ENCODE measurements around the gene EML6. TPM values are rescaled to one million over a fixed set of nuclear protein-coding genes. Genes with fewer than 3 reads are reported as not detected.

EML6 gene
- total RNA-seq, 1 donor from 2014 or later = 0.63 TPM

DNA sequence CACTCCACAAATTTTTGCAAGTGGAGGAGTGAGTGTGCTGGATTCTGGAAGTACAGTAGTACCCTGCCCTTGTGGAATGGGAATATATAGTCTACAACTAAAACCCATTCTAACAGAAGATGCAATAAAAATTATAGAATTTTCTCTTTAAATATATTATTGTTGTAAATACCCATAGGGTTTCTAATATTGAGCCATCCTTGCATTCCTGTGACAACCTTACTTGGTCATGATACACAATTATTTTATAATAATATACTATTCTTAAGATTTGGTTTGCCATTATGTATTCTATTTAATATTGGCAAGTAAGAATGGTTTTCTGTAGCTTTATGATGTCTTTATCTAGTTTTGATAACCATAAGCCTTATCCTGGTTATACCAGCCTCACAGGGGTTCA, 52.2 kb downstream of the EML6 start:
- Histone ChIP-seq H3K4me3 (ENCODE audit: low read depth, low read length) (no peak overlapping the region), H3K27me3 (ENCODE audit: control insufficient read depth, insufficient read depth, low read length) (no peaks in the 10 kb centered on the region), H3K36me3 (ENCODE audit: control insufficient read depth, insufficient read depth, low read length) (no peaks in the 10 kb centered on the region)
- no peak for DNase-seq (ENCODE audit: low read depth)
- TF ChIP-seq, protein P1, sequence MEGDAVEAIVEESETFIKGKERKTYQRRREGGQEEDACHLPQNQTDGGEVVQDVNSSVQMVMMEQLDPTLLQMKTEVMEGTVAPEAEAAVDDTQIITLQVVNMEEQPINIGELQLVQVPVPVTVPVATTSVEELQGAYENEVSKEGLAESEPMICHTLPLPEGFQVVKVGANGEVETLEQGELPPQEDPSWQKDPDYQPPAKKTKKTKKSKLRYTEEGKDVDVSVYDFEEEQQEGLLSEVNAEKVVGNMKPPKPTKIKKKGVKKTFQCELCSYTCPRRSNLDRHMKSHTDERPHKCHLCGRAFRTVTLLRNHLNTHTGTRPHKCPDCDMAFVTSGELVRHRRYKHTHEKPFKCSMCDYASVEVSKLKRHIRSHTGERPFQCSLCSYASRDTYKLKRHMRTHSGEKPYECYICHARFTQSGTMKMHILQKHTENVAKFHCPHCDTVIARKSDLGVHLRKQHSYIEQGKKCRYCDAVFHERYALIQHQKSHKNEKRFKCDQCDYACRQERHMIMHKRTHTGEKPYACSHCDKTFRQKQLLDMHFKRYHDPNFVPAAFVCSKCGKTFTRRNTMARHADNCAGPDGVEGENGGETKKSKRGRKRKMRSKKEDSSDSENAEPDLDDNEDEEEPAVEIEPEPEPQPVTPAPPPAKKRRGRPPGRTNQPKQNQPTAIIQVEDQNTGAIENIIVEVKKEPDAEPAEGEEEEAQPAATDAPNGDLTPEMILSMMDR (IDR thresholded peaks at IDR 0.05; ENCODE audit: insufficient read depth, low read length, poor library complexity, severe bottlenecking) = no peak

DNA sequence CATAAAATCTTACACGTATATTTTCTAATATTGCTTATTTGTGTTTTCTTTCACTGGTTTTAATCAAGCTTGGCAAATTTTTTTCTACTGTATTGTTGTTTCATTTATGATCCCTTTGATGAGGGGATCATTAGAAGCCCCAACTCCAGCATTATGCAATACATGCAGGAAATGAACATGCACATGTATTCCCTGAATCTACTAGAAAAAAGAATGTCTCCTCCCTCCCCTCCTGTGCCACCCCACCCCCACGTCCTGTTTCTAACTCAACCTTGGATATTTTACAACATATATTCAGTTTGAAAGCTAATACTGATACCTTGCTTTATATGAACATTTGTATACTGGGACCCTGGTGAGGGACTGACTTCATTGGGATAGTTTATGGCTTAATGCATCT, 53.0 kb downstream of the EML6 start:
- DNase-seq (ENCODE audit: low read depth) = no peak
- H3K36me3 ChIP-seq (ENCODE audit: control insufficient read depth, insufficient read depth, low read length) = no peaks in the 10 kb centered on the region
- no peaks in the 10 kb centered on the region for H3K27me3 ChIP-seq (ENCODE audit: control insufficient read depth, insufficient read depth, low read length)
- TF ChIP-seq, protein P1 (IDR thresholded peaks at IDR 0.05; ENCODE audit: insufficient read depth, low read length, poor library complexity, severe bottlenecking) = no peak
- no peak overlapping the region for H3K4me3 ChIP-seq (ENCODE audit: low read depth, low read length)

DNA sequence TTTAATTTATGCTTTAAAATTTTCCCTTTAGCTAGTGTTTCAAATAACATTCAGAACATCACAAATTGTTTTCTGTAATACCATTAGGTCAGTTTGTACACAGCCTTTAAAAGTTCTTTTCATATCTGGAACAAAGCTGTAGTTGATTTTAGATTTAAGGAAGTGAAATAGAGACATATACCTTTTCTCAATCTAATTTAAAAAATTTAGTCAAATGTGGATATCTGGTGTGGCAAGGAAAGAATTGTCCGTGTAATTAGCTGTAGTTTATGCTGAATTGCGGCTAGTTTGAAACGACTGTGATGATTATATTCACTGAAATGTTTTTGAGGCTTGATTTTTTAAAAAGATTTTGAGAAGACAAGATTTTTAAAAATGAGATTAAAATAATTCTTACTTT, 59.9 kb downstream of the EML6 start:
- H3K36me3 ChIP-seq (ENCODE audit: control insufficient read depth, insufficient read depth, low read length) = no peaks in the 10 kb centered on the region
- H3K27me3 ChIP-seq (ENCODE audit: control insufficient read depth, insufficient read depth, low read length) = no peaks in the 10 kb centered on the region
- DNase-seq (ENCODE audit: low read depth) = no peak
- no peak overlapping the region for H3K4me3 ChIP-seq (ENCODE audit: low read depth, low read length)
- TF ChIP-seq, protein P1 (IDR thresholded peaks at IDR 0.05; ENCODE audit: insufficient read depth, low read length, poor library complexity, severe bottlenecking) = no peak

DNA sequence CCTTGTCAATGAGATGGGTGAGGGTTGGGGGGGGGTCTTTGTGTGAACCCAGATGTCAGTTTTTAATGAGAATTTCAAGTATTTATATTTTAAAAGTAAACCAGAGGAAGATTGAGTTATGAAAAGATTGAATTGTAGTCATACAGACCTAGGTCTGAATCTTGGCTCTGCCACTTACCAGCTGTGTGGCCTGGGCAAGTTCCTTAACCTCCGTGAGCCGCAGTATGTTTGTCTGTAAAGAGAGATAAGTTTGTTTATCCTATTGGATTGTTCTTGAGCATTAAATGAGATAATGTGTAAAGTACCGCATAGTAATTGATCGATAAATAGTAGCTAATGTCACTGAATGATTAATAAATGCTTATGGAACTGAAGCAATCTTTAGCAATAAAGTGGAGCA, 63.8 kb downstream of the EML6 start:
- TF ChIP-seq, protein P1 (IDR thresholded peaks at IDR 0.05; ENCODE audit: insufficient read depth, low read length, poor library complexity, severe bottlenecking) = no peak
- Histone ChIP-seq H3K27me3 (ENCODE audit: control insufficient read depth, insufficient read depth, low read length) (no peaks in the 10 kb centered on the region), H3K4me3 (ENCODE audit: low read depth, low read length) (no peak overlapping the region), H3K36me3 (ENCODE audit: control insufficient read depth, insufficient read depth, low read length) (no peaks in the 10 kb centered on the region)
- DNase-seq (ENCODE audit: low read depth) = no peak

DNA sequence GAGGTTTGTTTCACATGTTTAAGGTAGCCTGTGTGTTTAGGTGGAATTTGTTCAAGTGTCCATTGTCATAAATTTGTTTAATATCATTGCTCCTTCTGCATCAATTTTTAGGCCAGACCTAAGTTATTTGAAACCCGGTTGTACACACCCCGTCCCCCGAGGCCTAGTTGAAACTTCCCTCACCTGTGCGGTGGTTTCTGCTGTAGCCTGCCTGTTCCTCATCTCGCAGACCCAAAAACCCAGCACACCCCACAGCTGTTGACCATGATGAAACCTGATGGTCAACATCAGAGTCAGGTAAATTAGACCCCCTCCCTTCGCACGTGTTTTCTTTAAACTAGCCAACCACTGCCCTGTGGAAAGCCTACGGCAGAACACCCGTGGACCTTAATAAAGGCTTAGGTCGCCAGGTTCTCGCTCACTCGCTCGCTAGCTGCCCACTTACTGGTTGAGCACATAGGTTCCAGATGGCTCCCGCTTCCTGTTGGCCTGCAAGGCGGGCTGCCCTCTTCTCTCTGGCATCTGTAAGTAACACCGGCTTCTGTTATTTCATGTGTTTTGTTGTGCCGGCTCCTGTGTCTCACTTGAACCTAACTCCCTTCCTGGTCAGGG, 64.4 kb downstream of the EML6 start:
- no peak for DNase-seq (ENCODE audit: low read depth)
- Histone ChIP-seq H3K27me3 (ENCODE audit: control insufficient read depth, insufficient read depth, low read length) (no peaks in the 10 kb centered on the region), H3K4me3 (ENCODE audit: low read depth, low read length) (no peak overlapping the region), H3K36me3 (ENCODE audit: control insufficient read depth, insufficient read depth, low read length) (no peaks in the 10 kb centered on the region)
- TF ChIP-seq, protein P1 (IDR thresholded peaks at IDR 0.05; ENCODE audit: insufficient read depth, low read length, poor library complexity, severe bottlenecking) = no peak

DNA sequence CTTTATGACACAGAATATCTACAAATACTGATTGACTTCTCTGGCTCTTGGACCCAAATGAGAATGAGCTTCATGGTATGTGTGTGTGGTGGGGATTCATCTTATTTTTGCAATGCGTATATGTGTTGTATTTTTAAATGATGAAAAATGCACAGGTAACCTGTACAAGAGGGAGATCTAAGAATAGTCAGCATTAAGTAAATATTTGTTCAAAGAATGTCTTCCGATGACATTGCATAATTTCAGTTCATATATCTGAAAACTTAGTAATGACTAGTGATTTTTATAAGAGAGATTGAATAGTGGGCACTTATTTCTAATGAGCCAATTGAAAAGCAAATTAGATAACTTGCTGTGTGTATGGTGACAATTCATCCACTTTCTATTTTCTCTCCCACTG, 66.4 kb downstream of the EML6 start:
- TF ChIP-seq, protein P1 (IDR thresholded peaks at IDR 0.05; ENCODE audit: insufficient read depth, low read length, poor library complexity, severe bottlenecking) = no peak
- Histone ChIP-seq H3K36me3 (ENCODE audit: control insufficient read depth, insufficient read depth, low read length) (no peaks in the 10 kb centered on the region), H3K4me3 (ENCODE audit: low read depth, low read length) (no peak overlapping the region), H3K27me3 (ENCODE audit: control insufficient read depth, insufficient read depth, low read length) (no peaks in the 10 kb centered on the region)
- DNase-seq (ENCODE audit: low read depth) = no peak

Measured in kidney epithelial cell (primary cell).